Measurements from ENCODE around the gene KIR3DL3.
"Not testable (repeated sequence)": the region's sequence is repeated elsewhere in the genome, so short reads cannot be mapped to it uniquely, and the experiment has no call there.

Gene KIR3DL3

DNA sequence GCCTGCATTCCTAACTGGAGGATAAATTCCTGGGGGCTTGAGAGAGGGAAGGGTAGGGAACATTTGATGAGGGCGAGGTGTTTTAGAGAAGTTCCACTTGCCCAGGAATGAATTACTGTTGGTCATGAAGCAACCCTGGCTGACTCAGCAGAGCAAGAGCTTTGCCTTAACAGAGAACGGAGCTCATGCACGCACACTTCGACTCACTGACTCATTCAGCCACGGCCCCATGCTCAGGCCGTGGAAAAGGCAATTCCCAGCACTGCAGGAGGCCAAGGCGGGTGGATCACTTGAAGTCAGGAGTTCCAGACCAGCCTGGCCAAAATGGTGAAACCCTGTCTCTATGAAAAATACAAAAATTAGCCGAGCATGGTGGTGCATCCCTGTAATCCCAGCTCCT lies 40.0 kb downstream of the KIR3DL3 start:
- DNase-seq (ENCODE audit: low spot score); in situ Hi-C loops (cut with MboI; ENCODE audit: low sequenced_read_pairs, unreplicated experiment): not testable (repeated sequence)

DNA sequence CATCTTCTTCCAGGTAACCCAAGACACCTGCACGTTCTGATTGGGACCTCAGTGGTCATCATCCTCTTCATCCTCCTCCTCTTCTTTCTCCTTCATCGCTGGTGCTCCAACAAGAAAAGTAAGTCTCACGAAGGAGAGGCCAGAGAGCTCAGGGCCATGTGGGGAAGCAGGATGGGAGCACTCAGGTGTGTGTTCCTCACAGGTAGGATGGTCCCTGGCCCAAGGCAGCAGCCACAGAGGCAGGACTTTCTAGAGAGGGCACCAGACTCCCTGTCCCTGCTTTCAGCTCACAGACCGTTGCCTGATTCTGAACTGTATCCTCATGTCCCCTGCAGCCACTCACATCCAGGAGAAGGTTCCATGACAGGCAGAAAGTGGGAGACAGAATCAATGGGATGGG lies 42.2 kb downstream of the KIR3DL3 start:
- in situ Hi-C loops (cut with MboI; ENCODE audit: low sequenced_read_pairs, unreplicated experiment) = not testable (repeated sequence)

DNA sequence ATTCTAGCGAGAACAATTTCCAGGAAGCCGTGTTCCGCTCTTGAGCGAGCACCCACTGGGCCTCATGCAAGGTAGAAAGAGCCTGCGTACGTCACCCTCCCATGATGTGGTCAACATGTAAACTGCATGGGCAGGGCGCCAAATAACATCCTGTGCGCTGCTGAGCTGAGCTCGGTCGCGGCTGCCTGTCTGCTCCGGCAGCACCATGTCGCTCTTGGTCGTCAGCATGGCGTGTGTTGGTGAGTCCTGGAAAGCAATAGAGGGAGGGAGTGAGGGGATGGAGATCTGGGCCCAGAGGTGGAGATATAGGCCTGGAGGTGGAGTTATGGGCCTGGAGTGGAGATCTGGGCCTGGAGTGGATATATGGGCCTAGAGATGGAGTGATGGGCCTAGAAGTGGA lies 45.4 kb downstream of the KIR3DL3 start, which contains the start of gene KIR2DL1:
KIR2DL1 (plus strand) TSS at position 148 of the 400 bp plus-strand sequence; CDS start at position 206, 58 bp downstream.
- in situ Hi-C loops (cut with MboI; ENCODE audit: low sequenced_read_pairs, unreplicated experiment) = not testable (repeated sequence)

More for the DNA sequence above, 42.2 kb downstream of the KIR3DL3 start:
- DNase-seq (ENCODE audit: low spot score) = not testable (repeated sequence)

DNA sequence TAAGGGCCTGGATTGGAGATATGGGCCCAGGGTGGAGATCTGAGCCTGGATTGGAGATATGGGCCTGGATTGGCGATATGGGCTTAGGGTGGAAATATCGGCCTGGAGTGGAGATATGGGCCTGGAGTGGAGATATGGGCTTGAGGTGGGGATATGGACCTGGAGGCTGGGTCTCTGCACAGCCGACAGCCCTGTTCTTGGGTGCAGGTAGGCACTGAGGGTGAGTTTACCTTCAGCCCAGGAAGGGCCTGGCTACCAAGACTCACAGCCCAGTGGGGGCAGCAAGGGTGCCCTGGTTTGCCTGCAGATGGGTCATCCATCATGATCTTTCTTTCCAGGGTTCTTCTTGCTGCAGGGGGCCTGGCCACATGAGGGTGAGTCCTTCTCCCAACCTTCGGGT lies 46.3 kb downstream of the KIR3DL3 start:
- DNase-seq (ENCODE audit: low spot score); in situ Hi-C loops (cut with MboI; ENCODE audit: low sequenced_read_pairs, unreplicated experiment): not testable (repeated sequence)

More for the DNA sequence above, 45.4 kb downstream of the KIR3DL3 start, which contains the start of gene KIR2DL1:
- not testable (repeated sequence) for DNase-seq (ENCODE audit: low spot score)

DNA sequence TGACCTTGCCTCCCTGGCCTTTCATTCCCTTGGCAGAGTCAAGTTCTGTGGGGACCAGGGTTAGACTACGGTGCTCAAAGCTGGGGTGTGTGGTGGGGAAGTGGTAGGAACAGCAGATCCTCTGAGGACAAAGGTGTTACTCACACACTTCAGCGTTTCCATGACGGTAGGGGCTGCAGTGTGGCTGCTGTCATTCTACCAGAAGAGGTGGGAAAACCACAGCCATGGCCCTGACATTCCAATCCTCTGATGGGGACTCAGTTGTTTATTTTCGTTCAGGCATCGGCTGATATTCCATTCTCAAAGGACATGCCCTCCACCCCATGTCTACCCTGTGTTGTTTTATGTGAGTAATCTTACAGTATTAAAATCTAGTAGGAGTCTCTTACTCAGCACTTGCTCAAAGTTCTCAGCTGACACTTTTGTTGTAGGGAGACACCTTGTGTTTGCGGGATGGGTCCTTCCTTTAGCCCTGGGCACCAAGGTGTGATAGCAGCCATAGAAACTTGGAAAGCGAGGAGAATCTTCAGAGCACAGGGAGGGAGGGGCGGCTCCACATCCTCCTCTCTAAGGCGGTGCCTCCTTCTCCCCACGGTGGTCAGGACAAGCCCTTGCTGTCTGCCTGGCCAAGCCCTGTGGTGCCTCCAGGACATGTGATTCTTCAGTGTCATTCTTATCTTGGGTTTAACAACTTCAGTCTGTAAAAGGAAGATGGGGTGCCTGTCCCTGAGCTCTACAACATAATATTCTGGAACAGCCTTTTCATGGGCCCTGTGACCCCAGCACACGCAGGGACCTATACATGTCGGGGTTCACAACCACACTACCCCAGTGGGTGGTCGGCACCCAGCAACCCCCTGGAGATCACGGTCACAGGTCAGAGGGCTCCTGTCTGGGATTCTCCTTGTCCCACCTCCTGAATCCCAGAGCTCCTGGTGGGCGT lies 47.0 kb downstream of the KIR3DL3 start:
- DNase-seq (ENCODE audit: low spot score); in situ Hi-C loops (cut with MboI; ENCODE audit: low sequenced_read_pairs, unreplicated experiment): not testable (repeated sequence)

DNA sequence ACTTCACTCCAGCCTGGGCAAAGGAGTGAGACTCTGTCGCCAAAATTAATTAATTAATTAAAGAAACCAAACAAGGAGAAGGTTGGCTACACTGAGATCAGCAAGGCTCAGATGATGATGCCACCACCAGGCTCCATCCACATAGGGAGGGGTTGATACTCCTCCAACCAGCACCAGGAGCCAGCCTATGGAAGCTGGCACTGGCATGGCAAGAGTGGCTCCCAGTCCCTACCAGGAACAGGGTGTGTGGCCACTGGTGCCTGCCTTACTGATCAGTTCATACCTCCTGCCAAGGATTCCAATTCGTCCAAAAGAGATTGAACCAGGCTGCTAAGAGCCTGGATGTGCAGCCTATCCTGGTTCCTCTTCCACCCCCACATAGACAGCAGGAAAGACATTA lies 48.4 kb downstream of the KIR3DL3 start:
- DNase-seq (ENCODE audit: low spot score); in situ Hi-C loops (cut with MboI; ENCODE audit: low sequenced_read_pairs, unreplicated experiment): not testable (repeated sequence)

DNA sequence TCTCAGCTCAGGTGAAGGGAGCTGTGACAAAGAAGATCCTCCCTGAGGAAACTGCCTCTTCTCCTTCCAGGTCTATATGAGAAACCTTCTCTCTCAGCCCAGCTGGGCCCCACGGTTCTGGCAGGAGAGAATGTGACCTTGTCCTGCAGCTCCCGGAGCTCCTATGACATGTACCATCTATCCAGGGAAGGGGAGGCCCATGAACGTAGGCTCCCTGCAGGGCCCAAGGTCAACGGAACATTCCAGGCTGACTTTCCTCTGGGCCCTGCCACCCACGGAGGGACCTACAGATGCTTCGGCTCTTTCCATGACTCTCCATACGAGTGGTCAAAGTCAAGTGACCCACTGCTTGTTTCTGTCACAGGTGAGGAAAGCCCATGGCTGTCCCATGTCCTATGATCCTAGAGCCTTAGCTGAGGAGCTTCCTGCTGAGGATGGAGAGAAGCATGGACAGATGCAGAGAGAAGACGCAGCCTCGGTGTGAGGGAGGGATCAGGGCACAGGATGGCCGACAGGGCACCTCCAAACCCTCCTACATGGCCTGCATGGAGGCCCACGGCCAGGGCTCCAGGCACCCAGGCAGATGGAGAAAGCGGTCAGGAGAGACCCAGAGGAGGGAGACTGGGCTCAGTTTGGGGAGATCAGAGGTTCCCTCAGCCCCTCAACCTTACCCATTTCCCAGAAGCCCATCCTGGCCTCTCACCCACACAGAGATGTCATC lies 51.0 kb downstream of the KIR3DL3 start:
- in situ Hi-C loops (cut with MboI; ENCODE audit: low sequenced_read_pairs, unreplicated experiment); DNase-seq (ENCODE audit: low spot score): not testable (repeated sequence)

DNA sequence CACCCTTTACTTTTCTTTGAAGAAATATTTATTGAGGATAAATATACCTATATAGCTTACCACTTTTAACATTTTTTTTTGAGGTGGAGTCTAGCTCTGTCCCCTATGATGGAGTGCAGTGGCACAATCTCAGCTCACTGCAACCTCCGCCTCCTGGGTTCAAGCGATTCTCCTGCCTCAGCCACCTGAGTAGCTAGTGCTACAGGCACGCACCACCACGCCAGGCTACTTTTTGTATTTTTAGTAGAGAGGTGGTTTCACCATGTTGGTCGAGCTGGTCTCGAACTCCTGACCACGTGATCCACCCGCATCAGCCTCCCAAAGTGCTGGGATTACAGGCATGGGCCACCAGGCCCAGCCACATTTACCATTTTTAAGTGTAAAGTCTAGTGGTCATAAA lies 51.6 kb downstream of the KIR3DL3 start:
- DNase-seq (ENCODE audit: low spot score) = not testable (repeated sequence)

DNA sequence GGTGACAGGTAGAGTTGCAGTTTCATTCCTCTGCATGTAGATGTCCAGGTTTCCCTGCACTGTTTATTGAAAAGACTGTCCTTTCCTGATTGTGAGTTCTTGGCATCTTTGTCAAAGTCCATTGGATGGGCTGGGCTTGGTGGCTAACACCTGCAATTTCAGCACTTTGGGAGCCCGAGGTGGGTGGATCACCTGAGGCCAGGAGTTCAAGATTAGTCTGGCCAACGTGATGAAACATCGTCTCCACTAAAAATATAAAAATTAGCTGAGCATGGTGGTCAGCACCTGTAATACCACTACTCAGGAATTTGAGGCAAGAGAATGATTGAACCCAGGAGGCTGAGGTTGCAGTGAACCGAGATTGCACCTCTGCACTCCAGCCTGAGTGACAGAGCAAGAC lies 53.6 kb downstream of the KIR3DL3 start:
- DNase-seq (ENCODE audit: low spot score); in situ Hi-C loops (cut with MboI; ENCODE audit: low sequenced_read_pairs, unreplicated experiment): not testable (repeated sequence)

More for the DNA sequence above, 51.6 kb downstream of the KIR3DL3 start:
- in situ Hi-C loops (cut with MboI; ENCODE audit: low sequenced_read_pairs, unreplicated experiment) = not testable (repeated sequence)

DNA sequence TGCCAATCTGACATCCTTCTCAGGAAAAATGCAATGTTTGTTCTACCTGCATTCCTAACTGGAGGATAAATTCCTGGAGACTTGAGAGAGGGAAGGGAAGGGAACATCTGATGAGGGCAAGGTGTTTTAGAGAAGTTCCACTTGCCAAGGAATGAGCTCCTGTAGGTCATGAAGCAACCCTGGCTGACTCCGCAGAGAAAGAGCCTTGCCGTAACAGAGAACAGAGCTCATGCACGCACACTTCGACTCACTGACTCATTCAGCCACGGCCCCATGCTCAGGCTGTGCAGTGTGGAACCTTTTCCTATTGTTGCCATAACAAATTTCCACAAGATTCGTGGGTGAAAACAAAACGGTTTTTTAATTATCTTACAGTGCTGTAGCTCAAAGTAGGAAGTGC lies 54.7 kb downstream of the KIR3DL3 start:
- DNase-seq (ENCODE audit: low spot score); in situ Hi-C loops (cut with MboI; ENCODE audit: low sequenced_read_pairs, unreplicated experiment): not testable (repeated sequence)

DNA sequence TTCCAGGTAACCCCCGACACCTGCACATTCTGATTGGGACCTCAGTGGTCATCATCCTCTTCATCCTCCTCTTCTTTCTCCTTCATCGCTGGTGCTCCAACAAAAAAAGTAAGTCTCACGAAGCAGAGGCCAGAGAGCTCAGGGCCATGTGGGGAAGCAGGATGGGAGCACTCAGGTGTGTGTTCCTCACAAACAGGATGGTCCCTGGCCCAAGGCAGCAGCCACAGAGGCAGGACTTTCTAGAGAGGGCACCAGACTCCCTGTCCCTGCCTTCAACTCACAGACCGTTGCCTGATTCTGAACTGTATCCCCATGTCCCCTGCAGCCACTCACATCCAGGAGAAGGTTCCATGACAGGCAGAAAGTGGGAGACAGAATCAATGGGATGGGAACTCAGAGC lies 58.7 kb downstream of the KIR3DL3 start:
- in situ Hi-C loops (cut with MboI; ENCODE audit: low sequenced_read_pairs, unreplicated experiment); DNase-seq (ENCODE audit: low spot score): not testable (repeated sequence)

Measured in GM13976 (cell line).